HepG2 (cell line): ENCODE results near the gene FBXW12. TPM values are rescaled to one million over a fixed set of nuclear protein-coding genes. Genes with fewer than 3 reads are reported as not detected.

Experiments
- AHR ChIP-seq: IDR thresholded peaks from 2 replicates; pipeline ENCODE4 v1.6.1; 2018; ENCODE audit warnings: missing genetic modification reagents, missing compliant biosample characterization
- CHD2 ChIP-seq: IDR thresholded peaks from 2 replicates; pipeline ENCODE4 v1.6.1; 2011; ENCODE audit warnings: low read depth, low read length, improper control_type of control experiment
- GATAD2A ChIP-seq: IDR thresholded peaks from 2 replicates; pipeline ENCODE4 v1.6.1; 2016
- GFI1 ChIP-seq: sonication (generic); formaldehyde crosslinking; IDR thresholded peaks from 2 replicates; pipeline ENCODE4 v1.5.0; 2020; ENCODE audit warnings: missing genetic modification reagents, mild to moderate bottlenecking, borderline replicate concordance
- KDM5A ChIP-seq: fragments of 200-600 bp; sonication (generic); IDR thresholded peaks from 2 replicates; pipeline ENCODE4 v1.7.0; 2018; ENCODE audit warnings: antibody characterized with exemption, mild to moderate bottlenecking, low read length, borderline replicate concordance
- MED1 ChIP-seq: sonication (generic); formaldehyde crosslinking; IDR thresholded peaks from 2 replicates; pipeline ENCODE4 v1.4.0; 2020; ENCODE audit warnings: missing genetic modification reagents
- NCOA2 ChIP-seq: sonication (generic); formaldehyde crosslinking; IDR thresholded peaks from 2 replicates; pipeline ENCODE4 v1.8.0; 2022; ENCODE audit warnings: inconsistent platforms
- NFE2L2 ChIP-seq: fragments of 150-350 bp; IDR thresholded peaks from 2 replicates; pipeline ENCODE4 v1.6.1; 2014; ENCODE audit warnings: low read length
- NFYB ChIP-seq: sonication (generic); formaldehyde crosslinking; IDR thresholded peaks from 2 replicates; pipeline ENCODE4 v1.4.0; 2020; ENCODE audit warnings: missing genetic modification reagents
- RCOR2 ChIP-seq: IDR thresholded peaks from 2 replicates; pipeline ENCODE4 v1.6.1; 2016; ENCODE audit warnings: missing biosample characterization, missing genetic modification reagents
- SMAD3 ChIP-seq: sonication (generic); formaldehyde crosslinking; IDR thresholded peaks from 2 replicates; pipeline ENCODE4 v1.4.0; 2020; ENCODE audit warnings: missing genetic modification reagents
- SNAPC2 ChIP-seq: sonication (generic); formaldehyde crosslinking; IDR thresholded peaks from 2 replicates; pipeline ENCODE4 v1.8.1; 2022; ENCODE audit warnings: mild to moderate bottlenecking, missing genetic modification reagents
- ZBTB38 ChIP-seq: sonication (generic); formaldehyde crosslinking; IDR thresholded peaks from 2 replicates; pipeline ENCODE4 v1.5.1; 2020; ENCODE audit warnings: mild to moderate bottlenecking, missing genetic modification reagents
- ZFP36 ChIP-seq: fragments of 150-350 bp; IDR thresholded peaks from 2 replicates; pipeline ENCODE4 v1.6.1; 2018; ENCODE audit warnings: borderline replicate concordance, low read length, low read depth; ENCODE audit not compliant: partially characterized antibody
- ZFP36L2 ChIP-seq: sonication (generic); formaldehyde crosslinking; IDR thresholded peaks from 2 replicates; pipeline ENCODE4 v1.4.0; 2020; ENCODE audit warnings: missing genetic modification reagents
- ZFP41 ChIP-seq: sonication (generic); formaldehyde crosslinking; IDR thresholded peaks from 2 replicates; pipeline ENCODE4 v1.4.0; 2020; ENCODE audit warnings: mild to moderate bottlenecking, missing genetic modification reagents, borderline replicate concordance
- ZNF235 ChIP-seq: sonication (generic); formaldehyde crosslinking; IDR thresholded peaks from 2 replicates; pipeline ENCODE4 v1.8.1; 2023; ENCODE audit warnings: mild to moderate bottlenecking, missing genetic modification reagents, borderline replicate concordance
- ZNF569 ChIP-seq: sonication (generic); formaldehyde crosslinking; IDR thresholded peaks from 2 replicates; pipeline ENCODE4 v1.5.0; 2020; ENCODE audit warnings: mild to moderate bottlenecking, missing genetic modification reagents, moderate library complexity, borderline replicate concordance
- ZNF629 ChIP-seq: sonication (generic); formaldehyde crosslinking; conservative IDR thresholded peaks from 2 replicates; pipeline ENCODE4 v1.5.0; 2020; ENCODE audit warnings: missing genetic modification reagents
- ZNF674 ChIP-seq: sonication (generic); formaldehyde crosslinking; IDR thresholded peaks from 2 replicates; pipeline ENCODE4 v1.5.0; 2020; ENCODE audit warnings: low read depth, mild to moderate bottlenecking, missing genetic modification reagents
- ZNF7 ChIP-seq: IDR thresholded peaks from 2 replicates; pipeline ENCODE4 v1.6.1; 2016; ENCODE audit warnings: missing biosample characterization, missing genetic modification reagents
- ZNF761 ChIP-seq: sonication (generic); formaldehyde crosslinking; conservative IDR thresholded peaks from 2 replicates; pipeline ENCODE4 v1.4.0; 2020; ENCODE audit warnings: mild to moderate bottlenecking, missing genetic modification reagents
- polyA plus RNA-seq, 8 experiments: library from polyadenylated mRNA; depleted of rRNA in 3 of 8; stranded (reverse) in 7 of 8; unstranded in 1 of 8; fragments of >200 nt; fragmentation: Illumina TruSeq in 4 of 8; extraction: Trizol in 4 of 8; gene quantifications; 2 replicates each; pipeline versions ENCODE4 v1.2.1 to v1.2.3, GENCODE V29; 2011 to 2016; ENCODE audit warnings: low read depth in 4 of 8, missing spikeins in 1 of 8, mixed read lengths in 1 of 8; ENCODE audit not compliant: insufficient read depth in 1 of 8
- total RNA-seq, 5 experiments: library from RNA; depleted of rRNA; stranded (reverse); fragments of >200 nt; fragmentation: Illumina TruSeq; extraction: Trizol; gene quantifications; 2 replicates each; pipeline ENCODE4 v1.2.3, GENCODE V29; 2016; ENCODE audit warnings: low read depth in 1 of 5
- TF ChIP-seq, protein P1 (sequence below): sonication (generic); formaldehyde crosslinking; IDR thresholded peaks from 2 replicates; pipeline ENCODE4 v1.8.1; 2022; ENCODE audit warnings: mild to moderate bottlenecking, missing genetic modification reagents
- TF ChIP-seq, protein P2 (sequence below): sonication (generic); formaldehyde crosslinking; IDR thresholded peaks from 2 replicates; pipeline ENCODE4 v1.4.0; 2020; ENCODE audit warnings: missing genetic modification reagents
- TF ChIP-seq, protein P3 (sequence below): sonication (generic); formaldehyde crosslinking; IDR thresholded peaks from 2 replicates; pipeline ENCODE4 v1.4.0; 2020; ENCODE audit warnings: missing genetic modification reagents
- TF ChIP-seq, protein P4 (sequence below): sonication (generic); formaldehyde crosslinking; IDR thresholded peaks from 2 replicates; pipeline ENCODE4 v1.8.1; 2023; ENCODE audit warnings: missing genetic modification reagents, inconsistent platforms, borderline replicate concordance

Gene FBXW12
- total and polyA plus RNA-seq, 2 of the 13 experiments (the other 11 are each of a cell fraction or from before 2014, with no cell fraction given), result not detected

DNA sequence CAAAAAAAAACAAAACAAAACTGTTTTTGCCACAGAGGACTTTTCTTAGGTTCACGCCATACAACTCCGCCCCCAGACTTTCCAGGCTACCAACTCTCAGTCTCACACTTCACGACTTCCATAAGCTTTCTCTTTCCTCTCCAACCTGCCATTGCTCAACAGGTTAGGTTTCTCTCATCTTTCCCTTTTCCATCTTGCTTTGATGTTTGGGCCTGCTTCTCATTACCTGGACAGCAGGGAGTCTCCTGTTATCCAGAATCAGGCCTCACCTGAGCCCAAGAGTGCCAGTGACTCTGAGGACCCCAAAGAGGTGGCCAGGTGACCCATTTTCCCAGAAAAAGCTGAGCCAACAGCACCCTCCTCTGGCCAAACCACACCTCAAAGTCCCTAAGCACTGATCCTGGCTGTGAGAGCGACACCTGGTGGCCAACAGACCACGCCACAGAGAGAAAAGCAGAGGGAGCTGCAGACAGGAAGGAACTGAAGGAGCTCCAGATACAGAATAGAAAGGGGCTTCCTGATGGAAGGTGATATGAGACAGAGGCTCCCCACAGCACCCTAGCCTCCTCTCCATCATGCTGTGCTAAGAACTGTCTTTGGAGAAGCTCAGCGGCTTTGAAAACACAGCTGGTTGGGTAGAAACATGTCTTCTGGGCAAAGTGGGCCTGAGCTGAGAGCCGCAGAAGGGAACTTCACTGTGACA is 63.9 kb downstream of the FBXW12 start (continued):
- no peak for TF ChIP-seq ZNF7 (CRISPR knock-in tag)
- TF ChIP-seq GFI1 (CRISPR knock-in tag), result no peak
- TF ChIP-seq, protein P1, sequence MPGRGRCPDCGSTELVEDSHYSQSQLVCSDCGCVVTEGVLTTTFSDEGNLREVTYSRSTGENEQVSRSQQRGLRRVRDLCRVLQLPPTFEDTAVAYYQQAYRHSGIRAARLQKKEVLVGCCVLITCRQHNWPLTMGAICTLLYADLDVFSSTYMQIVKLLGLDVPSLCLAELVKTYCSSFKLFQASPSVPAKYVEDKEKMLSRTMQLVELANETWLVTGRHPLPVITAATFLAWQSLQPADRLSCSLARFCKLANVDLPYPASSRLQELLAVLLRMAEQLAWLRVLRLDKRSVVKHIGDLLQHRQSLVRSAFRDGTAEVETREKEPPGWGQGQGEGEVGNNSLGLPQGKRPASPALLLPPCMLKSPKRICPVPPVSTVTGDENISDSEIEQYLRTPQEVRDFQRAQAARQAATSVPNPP (CRISPR knock-in tag), result no peak
- peak; percentile 54; the same call in 1 of the 2 replicates for TF ChIP-seq MED1
- peak; percentile 81 for TF ChIP-seq ZBTB38 (CRISPR knock-in tag)
- no peak for TF ChIP-seq NFE2L2
- TF ChIP-seq RCOR2 (CRISPR knock-in tag), result peak; percentile 61; the same call in 1 of the 2 replicates
- no peak for TF ChIP-seq KDM5A
- no peak for TF ChIP-seq ZNF761 (CRISPR knock-in tag)
- no peak for TF ChIP-seq SNAPC2 (CRISPR knock-in tag)
- peak; percentile 71 for TF ChIP-seq GATAD2A (CRISPR knock-in tag)
- TF ChIP-seq NCOA2 (CRISPR knock-in tag), result no peak
- TF ChIP-seq, protein P2, sequence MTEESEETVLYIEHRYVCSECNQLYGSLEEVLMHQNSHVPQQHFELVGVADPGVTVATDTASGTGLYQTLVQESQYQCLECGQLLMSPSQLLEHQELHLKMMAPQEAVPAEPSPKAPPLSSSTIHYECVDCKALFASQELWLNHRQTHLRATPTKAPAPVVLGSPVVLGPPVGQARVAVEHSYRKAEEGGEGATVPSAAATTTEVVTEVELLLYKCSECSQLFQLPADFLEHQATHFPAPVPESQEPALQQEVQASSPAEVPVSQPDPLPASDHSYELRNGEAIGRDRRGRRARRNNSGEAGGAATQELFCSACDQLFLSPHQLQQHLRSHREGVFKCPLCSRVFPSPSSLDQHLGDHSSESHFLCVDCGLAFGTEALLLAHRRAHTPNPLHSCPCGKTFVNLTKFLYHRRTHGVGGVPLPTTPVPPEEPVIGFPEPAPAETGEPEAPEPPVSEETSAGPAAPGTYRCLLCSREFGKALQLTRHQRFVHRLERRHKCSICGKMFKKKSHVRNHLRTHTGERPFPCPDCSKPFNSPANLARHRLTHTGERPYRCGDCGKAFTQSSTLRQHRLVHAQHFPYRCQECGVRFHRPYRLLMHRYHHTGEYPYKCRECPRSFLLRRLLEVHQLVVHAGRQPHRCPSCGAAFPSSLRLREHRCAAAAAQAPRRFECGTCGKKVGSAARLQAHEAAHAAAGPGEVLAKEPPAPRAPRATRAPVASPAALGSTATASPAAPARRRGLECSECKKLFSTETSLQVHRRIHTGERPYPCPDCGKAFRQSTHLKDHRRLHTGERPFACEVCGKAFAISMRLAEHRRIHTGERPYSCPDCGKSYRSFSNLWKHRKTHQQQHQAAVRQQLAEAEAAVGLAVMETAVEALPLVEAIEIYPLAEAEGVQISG, result peak; percentile 74
- TF ChIP-seq ZFP36L2, result 0 out of 2 replicates have a peak, but pooled peaks have one; percentile 65
- TF ChIP-seq NFYB (CRISPR knock-in tag), result no peak
- TF ChIP-seq ZFP36, result peak; percentile 40
- TF ChIP-seq, protein P3, sequence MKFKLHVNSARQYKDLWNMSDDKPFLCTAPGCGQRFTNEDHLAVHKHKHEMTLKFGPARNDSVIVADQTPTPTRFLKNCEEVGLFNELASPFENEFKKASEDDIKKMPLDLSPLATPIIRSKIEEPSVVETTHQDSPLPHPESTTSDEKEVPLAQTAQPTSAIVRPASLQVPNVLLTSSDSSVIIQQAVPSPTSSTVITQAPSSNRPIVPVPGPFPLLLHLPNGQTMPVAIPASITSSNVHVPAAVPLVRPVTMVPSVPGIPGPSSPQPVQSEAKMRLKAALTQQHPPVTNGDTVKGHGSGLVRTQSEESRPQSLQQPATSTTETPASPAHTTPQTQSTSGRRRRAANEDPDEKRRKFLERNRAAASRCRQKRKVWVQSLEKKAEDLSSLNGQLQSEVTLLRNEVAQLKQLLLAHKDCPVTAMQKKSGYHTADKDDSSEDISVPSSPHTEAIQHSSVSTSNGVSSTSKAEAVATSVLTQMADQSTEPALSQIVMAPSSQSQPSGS (CRISPR knock-in tag), result no peak; the same call in 1 of the 2 replicates
- TF ChIP-seq ZNF235 (CRISPR knock-in tag), result no peak
- peak; percentile 78; the same call in 1 of the 2 replicates for TF ChIP-seq SMAD3
- TF ChIP-seq, protein P4, sequence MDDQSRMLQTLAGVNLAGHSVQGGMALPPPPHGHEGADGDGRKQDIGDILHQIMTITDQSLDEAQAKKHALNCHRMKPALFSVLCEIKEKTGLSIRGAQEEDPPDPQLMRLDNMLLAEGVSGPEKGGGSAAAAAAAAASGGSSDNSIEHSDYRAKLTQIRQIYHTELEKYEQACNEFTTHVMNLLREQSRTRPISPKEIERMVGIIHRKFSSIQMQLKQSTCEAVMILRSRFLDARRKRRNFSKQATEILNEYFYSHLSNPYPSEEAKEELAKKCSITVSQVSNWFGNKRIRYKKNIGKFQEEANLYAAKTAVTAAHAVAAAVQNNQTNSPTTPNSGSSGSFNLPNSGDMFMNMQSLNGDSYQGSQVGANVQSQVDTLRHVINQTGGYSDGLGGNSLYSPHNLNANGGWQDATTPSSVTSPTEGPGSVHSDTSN, result no peak
- TF ChIP-seq AHR (CRISPR knock-in tag), result no peak
- no peak for TF ChIP-seq ZNF674
- TF ChIP-seq CHD2, result no peak
- TF ChIP-seq ZFP41 (CRISPR knock-in tag), result no peak
- TF ChIP-seq ZNF569 (CRISPR knock-in tag), result no peak
- no peak for TF ChIP-seq ZNF629 (CRISPR knock-in tag)
